Measurements from ENCODE around the gene SRSF9.

SRSF9 gene

GRCh38 chr12:120483621-120484020 lies 14.1 kb upstream of the SRSF9 start:
- no peak for DNase-seq (ENCODE audit: low read depth in 2 of 2, low spot score in 1 of 2)

GRCh38 chr12:120481022-120481767 lies 11.6 kb upstream of the SRSF9 start:
- no peak for DNase-seq (ENCODE audit: low read depth in 2 of 2, low spot score in 1 of 2)

- DNase-seq (ENCODE audit: low read depth in 2 of 2, low spot score in 1 of 2) = no peak
Observed at GRCh38 chr12:120480211-120480610, 10.7 kb upstream of the SRSF9 start.

- no peak for DNase-seq (ENCODE audit: low read depth in 2 of 2, low spot score in 1 of 2)
Observed at GRCh38 chr12:120479458-120479857, 9.9 kb upstream of the SRSF9 start.

GRCh38 chr12:120475643-120476042 lies 6.1 kb upstream of the SRSF9 start:
- no peak for DNase-seq (ENCODE audit: low read depth in 2 of 2, low spot score in 1 of 2)

- DNase-seq (ENCODE audit: low read depth in 2 of 2, low spot score in 1 of 2) = no peak
Observed at GRCh38 chr12:120474616-120474960, 5.0 kb upstream of the SRSF9 start.

GRCh38 chr12:120473807-120474615 lies 4.5 kb upstream of the SRSF9 start:
- DNase-seq (ENCODE audit: low read depth in 2 of 2, low spot score in 1 of 2) = no peak

- no peak for DNase-seq (ENCODE audit: low read depth in 2 of 2, low spot score in 1 of 2)
Observed at GRCh38 chr12:120472521-120472920, 3.0 kb upstream of the SRSF9 start.

- DNase-seq (ENCODE audit: low read depth in 2 of 2, low spot score in 1 of 2) = no peak
Observed at GRCh38 chr12:120470150-120470784, 719 bp upstream of the SRSF9 start.

- DNase-seq (ENCODE audit: low read depth in 2 of 2, low spot score in 1 of 2) = peak in 1 of 2 donors; percentile 36
Observed at GRCh38 chr12:120468821-120469449, 613 bp downstream of the SRSF9 start.

- DNase-seq (ENCODE audit: low read depth in 2 of 2, low spot score in 1 of 2) = no peak
Observed at GRCh38 chr12:120468325-120468820, 1.2 kb downstream of the SRSF9 start.

GRCh38 chr12:120467439-120467838 lies 2.1 kb downstream of the SRSF9 start:
- DNase-seq (ENCODE audit: low read depth in 2 of 2, low spot score in 1 of 2) = no peak

- no peak for DNase-seq (ENCODE audit: low read depth in 2 of 2, low spot score in 1 of 2)
Observed at GRCh38 chr12:120466560-120467315, 2.8 kb downstream of the SRSF9 start.

GRCh38 chr12:120465756-120466155 lies 3.8 kb downstream of the SRSF9 start:
- no peak for DNase-seq (ENCODE audit: low read depth in 2 of 2, low spot score in 1 of 2)

- DNase-seq (ENCODE audit: low read depth in 2 of 2, low spot score in 1 of 2) = no peak
Observed at GRCh38 chr12:120463712-120464111, 5.8 kb downstream of the SRSF9 start.

- DNase-seq (ENCODE audit: low read depth in 2 of 2, low spot score in 1 of 2) = no peak
Observed at GRCh38 chr12:120462099-120462640, 7.4 kb downstream of the SRSF9 start.

GRCh38 chr12:120460157-120460556 lies 9.4 kb downstream of the SRSF9 start:
- no peak for DNase-seq (ENCODE audit: low read depth in 2 of 2, low spot score in 1 of 2)

GRCh38 chr12:120457133-120457532 lies 12.4 kb downstream of the SRSF9 start:
- no peak for DNase-seq (ENCODE audit: low read depth in 2 of 2, low spot score in 1 of 2)

GRCh38 chr12:120455302-120455701 lies 14.2 kb downstream of the SRSF9 start:
- DNase-seq (ENCODE audit: low read depth in 2 of 2, low spot score in 1 of 2) = no peak

- no peak for DNase-seq (ENCODE audit: low read depth in 2 of 2, low spot score in 1 of 2)
Observed at GRCh38 chr12:120453977-120454376, 15.6 kb downstream of the SRSF9 start.
